SK-N-SH (cell line): ENCODE data around the gene ERGIC1. TPM values are rescaled to one million over a fixed set of nuclear protein-coding genes. Genes with fewer than 3 reads are reported as not detected.

ENCODE experiments used
- CTCF ChIA-PET: fragments of 300-600, 350-600 bp; formaldehyde crosslinking; extraction: SDS; loops from one replicate; lab custom pipeline; 2021; lab: Yijun Ruan, JAX
- POLR2A ChIA-PET: fragments of 350-600 bp; sonication (Branson Sonifier 250); formaldehyde crosslinking; extraction: SDS; loops from one replicate; lab custom pipeline; 2020; ENCODE audit warnings: antibody characterized with exemption, inconsistent platforms; lab: Yijun Ruan, JAX
- DNase-seq: peaks from one replicate; pipeline ENCODE4 v3.0.0; 2012
- H2AFZ ChIP-seq: fragments of 200-600 bp; sonication (generic); 2 replicates; pipeline ENCODE4 v1.8.1; 2016; ENCODE audit warnings: antibody characterized with exemption, mild to moderate bottlenecking, low read depth
- H3F3A ChIP-seq: fragments of 200-600 bp; sonication (generic); replicated peaks from 2 replicates; pipeline ENCODE3; 2016; ENCODE audit warnings: antibody characterized with exemption, mild to moderate bottlenecking; ENCODE audit not compliant: insufficient read depth
- H3K27ac ChIP-seq, 2 experiments: fragments of 200-500 bp in 1 of 2; fragments of 200-600 bp in 1 of 2; sonication (Bioruptor generic) in 1 of 2; sonication (generic), shearing (Covaris generic) in 1 of 2; 2 replicates each; pipeline versions ENCODE4 v1.5.1 to v1.6.1; 2014 to 2016; ENCODE audit warnings: low read depth in 2 of 2, inconsistent platforms in 1 of 2, low read length in 1 of 2, mild to moderate bottlenecking in 1 of 2, mixed read lengths in 1 of 2
- H3K27me3 ChIP-seq: fragments of 200-600 bp; sonication (generic), shearing (Covaris generic); 2 replicates; pipeline ENCODE4 v1.6.1; 2016; ENCODE audit warnings: mixed run types; ENCODE audit not compliant: insufficient read depth
- H3K36me3 ChIP-seq, 2 experiments: fragments of 200-500 bp in 1 of 2; fragments of 200-600 bp in 1 of 2; sonication (Bioruptor generic) in 1 of 2; sonication (generic) in 1 of 2; replicated peaks in 1 of 2; 2 replicates each; pipeline versions ENCODE3 to v1.5.1; 2014 to 2016; ENCODE audit warnings: low read length in 1 of 2, mild to moderate bottlenecking in 1 of 2; ENCODE audit not compliant: insufficient read depth in 2 of 2, control insufficient read depth in 1 of 2
- H3K4me1 ChIP-seq, 2 experiments: fragments of 200-500 bp in 1 of 2; fragments of 200-600 bp in 1 of 2; sonication (Bioruptor generic) in 1 of 2; sonication (generic), shearing (Covaris generic) in 1 of 2; 2 replicates each; pipeline versions ENCODE4 v1.5.1 to v1.6.1; 2014 to 2016; ENCODE audit warnings: low read depth in 1 of 2, low read length in 1 of 2, mixed run types in 1 of 2; ENCODE audit not compliant: insufficient read depth in 2 of 2, control insufficient read depth in 1 of 2
- H3K4me2 ChIP-seq: fragments of 200-600 bp; sonication (generic), shearing (Covaris generic); 2 replicates; pipeline ENCODE4 v1.6.1; 2017; ENCODE audit warnings: mixed run types
- H3K4me3 ChIP-seq, 2 experiments: fragments of 200-500 bp in 1 of 2; fragments of 200-600 bp in 1 of 2; sonication (Bioruptor generic) in 1 of 2; sonication (generic), shearing (Covaris generic) in 1 of 2; 2 replicates each; pipeline versions ENCODE4 v1.5.1 to v1.8.1; 2014 to 2016; ENCODE audit warnings: low read depth in 2 of 2, inconsistent platforms in 1 of 2, low read length in 1 of 2, mild to moderate bottlenecking in 1 of 2, mixed read lengths in 1 of 2, moderate library complexity in 1 of 2
- H3K79me2 ChIP-seq: fragments of 200-600 bp; sonication (generic); 2 replicates; pipeline ENCODE4 v1.8.1; 2017; ENCODE audit warnings: mild to moderate bottlenecking; ENCODE audit not compliant: insufficient read depth
- H3K9ac ChIP-seq: fragments of 200-600 bp; sonication (generic); 2 replicates; pipeline ENCODE4 v1.6.1; 2017; ENCODE audit warnings: mixed run types
- H3K9me2 ChIP-seq: fragments of 200-600 bp; sonication (generic); 2 replicates; pipeline ENCODE4 v1.6.1; 2017; ENCODE audit warnings: mixed run types
- H3K9me3 ChIP-seq: fragments of 200-600 bp; sonication (generic); 2 replicates; pipeline ENCODE4 v1.6.1; 2017; ENCODE audit warnings: mixed run types, mild to moderate bottlenecking, moderate library complexity
- H4K20me1 ChIP-seq: fragments of 200-600 bp; sonication (generic); 2 replicates; pipeline ENCODE4 v1.6.1; 2017; ENCODE audit warnings: mild to moderate bottlenecking, mixed run types; ENCODE audit not compliant: insufficient read depth
- ELF1 ChIP-seq: IDR thresholded peaks from 2 replicates; pipeline ENCODE4 v1.4.0; 2012
- FOSL2 ChIP-seq: IDR thresholded peaks from 2 replicates; pipeline ENCODE4 v1.4.0; 2012; ENCODE audit warnings: low read depth, mild to moderate bottlenecking, moderate library complexity, borderline replicate concordance
- FOXM1 ChIP-seq: IDR thresholded peaks from 2 replicates; pipeline ENCODE4 v1.4.0; 2012; ENCODE audit warnings: low read depth, mild to moderate bottlenecking
- NFIC ChIP-seq: IDR thresholded peaks from 2 replicates; pipeline ENCODE4 v1.4.0; 2012; ENCODE audit warnings: borderline replicate concordance
- NRF1 ChIP-seq: IDR thresholded peaks from 2 replicates; pipeline ENCODE4 v1.6.1; 2012; ENCODE audit warnings: low read depth, mild to moderate bottlenecking, low read length
- POLR2AphosphoS5 ChIP-seq: IDR thresholded peaks from 2 replicates; pipeline ENCODE4 v1.6.1; 2012; ENCODE audit warnings: low read depth, low read length
- RAD21 ChIP-seq: IDR thresholded peaks from 2 replicates; pipeline ENCODE4 v1.6.1; 2012; ENCODE audit warnings: mild to moderate bottlenecking, low read length
- RXRA ChIP-seq: IDR thresholded peaks from 2 replicates; pipeline ENCODE4 v1.4.0; 2012; ENCODE audit warnings: low read depth, mild to moderate bottlenecking, borderline replicate concordance
- SMC3 ChIP-seq: IDR thresholded peaks from 2 replicates; pipeline ENCODE4 v1.6.1; 2012; ENCODE audit warnings: low read depth, low read length, improper control_type of control experiment
- TCF12 ChIP-seq: IDR thresholded peaks from 2 replicates; pipeline ENCODE4 v1.4.0; 2012
- TEAD4 ChIP-seq: IDR thresholded peaks from 2 replicates; pipeline ENCODE4 v1.4.0; 2012; ENCODE audit warnings: mild to moderate bottlenecking, borderline replicate concordance; ENCODE audit not compliant: insufficient read depth
- WGBS: methylation state at CpG from one replicate; pipeline ENCODE4 v1.1.6; 2017; ENCODE audit warnings: low lambda C conversion rate; 5-methylcytosine and 5-hydroxymethylcytosine counted together
- polyA plus RNA-seq, 3 experiments: library from polyadenylated mRNA; depleted of rRNA; stranded (reverse); fragments of >200 nt; gene quantifications; 2 replicates each; pipeline ENCODE4 v1.2.3, GENCODE V29; 2012
- TF ChIP-seq, protein P1 (sequence below): fragments of 150-350 bp; IDR thresholded peaks from 2 replicates; pipeline ENCODE4 v1.6.1; 2016; ENCODE audit warnings: mild to moderate bottlenecking, low read depth, low read length
- TF ChIP-seq, protein P2 (sequence below): fragments of 200-600 bp; sonication (generic); IDR thresholded peaks from 2 replicates; pipeline ENCODE4 v1.6.1; 2017; ENCODE audit warnings: antibody characterized with exemption, mild to moderate bottlenecking, moderate library complexity

ERGIC1 gene
- polyA plus RNA-seq, 1 of the 3 experiments (the other 2 are of a cell fraction): 101 TPM

DNA sequence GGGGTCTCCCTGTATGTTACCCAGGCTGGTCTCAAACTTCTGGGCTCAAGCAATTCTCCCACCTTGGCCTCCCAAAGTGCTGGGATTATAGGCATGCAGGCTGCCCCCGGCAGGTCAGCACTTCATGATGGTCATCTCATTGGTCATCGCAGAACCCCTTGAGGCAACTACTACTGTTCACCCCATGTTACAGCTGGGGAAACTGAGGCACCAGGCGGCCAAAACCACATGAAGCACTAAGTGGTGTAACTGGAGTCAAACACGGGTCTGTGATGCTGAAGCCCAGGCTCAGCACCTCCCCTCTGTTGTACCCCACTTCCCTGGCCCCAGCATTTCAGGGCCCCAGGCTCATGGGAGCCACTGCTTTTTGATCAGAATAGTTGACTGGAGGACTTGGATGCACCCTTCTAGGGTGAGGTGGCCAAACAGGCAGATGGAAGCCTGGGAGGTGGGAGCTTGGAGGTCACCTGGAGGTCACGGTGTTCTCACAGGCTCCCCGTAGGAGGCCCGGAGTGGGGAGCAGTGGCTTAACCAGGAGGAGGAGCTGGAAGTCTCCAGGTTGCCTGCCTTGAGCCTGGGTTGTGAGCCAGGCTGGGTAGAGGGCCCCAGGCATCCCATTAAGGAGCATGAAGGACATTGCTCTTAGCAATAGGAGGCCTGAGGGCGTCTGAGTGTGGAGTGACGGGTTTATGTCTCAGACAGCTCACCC is 67.9 kb downstream of the ERGIC1 start:
- Histone ChIP-seq H3K9me3 (no peaks in the 10 kb centered on the region), H3K4me1 (peaks cover 30 to 72% of the 10 kb centered on the region in 2 experiments), H3F3A (peaks cover 42% of the 10 kb centered on the region), H3K4me3 (no peak overlapping the region), H3K27me3 (no peaks in the 10 kb centered on the region), H2AFZ (no peak overlapping the region), H3K9ac (peak overlapping the region; percentile 41), H3K79me2 (peaks cover 20% of the 10 kb centered on the region; the same call in 1 of the 2 replicates), H3K9me2 (no peaks in the 10 kb centered on the region), H3K4me2 (peak overlapping the region; percentile 22; the same call in 1 of the 2 replicates), H3K36me3 (peaks cover 0 to 9% of the 10 kb centered on the region in 2 experiments), H4K20me1 (no peaks in the 10 kb centered on the region), H3K27ac (peak overlapping the region in 1 of 2 experiments; percentile 100; a peak in 2 of 4 replicates)
- CTCF ChIA-PET: interaction anchor here (0.8 to 4.4 kb wide), 5 partner anchors 30 to 195 kb away, joined by 3 to 23 read pairs (median 4); partner anchors contain the start of gene DUSP1
- WGBS: 79% methylated on average over 7 of the region's 9 CpGs
- TF ChIP-seq FOSL2: no peak
- no peak for TF ChIP-seq RXRA
- TF ChIP-seq, protein P1, sequence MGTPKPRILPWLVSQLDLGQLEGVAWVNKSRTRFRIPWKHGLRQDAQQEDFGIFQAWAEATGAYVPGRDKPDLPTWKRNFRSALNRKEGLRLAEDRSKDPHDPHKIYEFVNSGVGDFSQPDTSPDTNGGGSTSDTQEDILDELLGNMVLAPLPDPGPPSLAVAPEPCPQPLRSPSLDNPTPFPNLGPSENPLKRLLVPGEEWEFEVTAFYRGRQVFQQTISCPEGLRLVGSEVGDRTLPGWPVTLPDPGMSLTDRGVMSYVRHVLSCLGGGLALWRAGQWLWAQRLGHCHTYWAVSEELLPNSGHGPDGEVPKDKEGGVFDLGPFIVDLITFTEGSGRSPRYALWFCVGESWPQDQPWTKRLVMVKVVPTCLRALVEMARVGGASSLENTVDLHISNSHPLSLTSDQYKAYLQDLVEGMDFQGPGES: no peak
- TF ChIP-seq ELF1: no peak
- no peak for TF ChIP-seq TCF12
- TF ChIP-seq FOXM1: no peak
- TF ChIP-seq NFIC: no peak
- TF ChIP-seq POLR2AphosphoS5: no peak
- TF ChIP-seq, protein P2, sequence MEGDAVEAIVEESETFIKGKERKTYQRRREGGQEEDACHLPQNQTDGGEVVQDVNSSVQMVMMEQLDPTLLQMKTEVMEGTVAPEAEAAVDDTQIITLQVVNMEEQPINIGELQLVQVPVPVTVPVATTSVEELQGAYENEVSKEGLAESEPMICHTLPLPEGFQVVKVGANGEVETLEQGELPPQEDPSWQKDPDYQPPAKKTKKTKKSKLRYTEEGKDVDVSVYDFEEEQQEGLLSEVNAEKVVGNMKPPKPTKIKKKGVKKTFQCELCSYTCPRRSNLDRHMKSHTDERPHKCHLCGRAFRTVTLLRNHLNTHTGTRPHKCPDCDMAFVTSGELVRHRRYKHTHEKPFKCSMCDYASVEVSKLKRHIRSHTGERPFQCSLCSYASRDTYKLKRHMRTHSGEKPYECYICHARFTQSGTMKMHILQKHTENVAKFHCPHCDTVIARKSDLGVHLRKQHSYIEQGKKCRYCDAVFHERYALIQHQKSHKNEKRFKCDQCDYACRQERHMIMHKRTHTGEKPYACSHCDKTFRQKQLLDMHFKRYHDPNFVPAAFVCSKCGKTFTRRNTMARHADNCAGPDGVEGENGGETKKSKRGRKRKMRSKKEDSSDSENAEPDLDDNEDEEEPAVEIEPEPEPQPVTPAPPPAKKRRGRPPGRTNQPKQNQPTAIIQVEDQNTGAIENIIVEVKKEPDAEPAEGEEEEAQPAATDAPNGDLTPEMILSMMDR: no peak
- no peak for DNase-seq
- POLR2A ChIA-PET: no interaction called here

DNA sequence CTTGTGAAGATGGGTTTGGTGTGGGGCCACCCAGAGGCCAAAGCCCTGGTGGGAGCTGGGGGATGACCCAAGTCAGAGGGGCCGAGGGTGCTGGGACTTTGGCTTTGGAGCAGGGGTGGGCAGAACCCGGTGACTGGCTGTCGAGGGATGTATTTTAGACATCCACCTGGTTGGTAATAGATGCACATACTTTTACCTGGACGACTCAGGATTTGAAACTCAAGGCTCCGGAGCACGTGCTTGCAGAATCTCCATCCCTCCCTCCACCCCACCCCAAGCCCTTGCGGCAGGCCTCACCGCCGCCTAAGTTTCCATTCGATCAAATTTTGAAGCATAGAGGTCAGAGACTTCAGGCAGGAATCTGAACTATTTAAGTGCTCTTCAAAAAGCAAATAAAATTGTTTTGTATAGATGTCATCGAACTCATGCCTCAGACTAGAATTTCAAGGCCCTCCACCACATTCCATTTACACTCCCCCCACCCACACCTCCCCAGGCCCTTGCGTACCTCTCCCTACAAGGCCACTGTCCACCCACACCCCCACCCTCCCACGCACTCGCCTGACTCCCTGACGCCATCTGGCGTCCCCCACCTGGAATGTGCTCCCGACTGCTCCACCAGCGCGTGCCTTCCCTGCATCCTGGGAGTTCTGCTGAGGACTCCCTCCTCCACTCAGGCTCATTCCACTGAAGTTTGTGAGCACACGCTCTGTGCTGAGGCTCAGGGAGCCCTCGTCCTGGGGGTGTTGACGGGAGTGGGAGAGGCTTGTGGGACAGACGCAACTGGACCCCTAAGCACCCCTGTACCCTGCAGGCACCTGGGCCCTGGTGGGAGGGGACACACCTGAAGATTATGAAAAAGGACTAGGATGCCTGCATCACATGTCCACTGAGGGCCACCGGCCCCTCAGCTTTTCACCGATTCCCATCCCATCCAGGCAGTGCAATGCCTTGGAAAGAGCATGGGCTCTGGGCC is 68.7 kb downstream of the ERGIC1 start:
- no peaks in the 10 kb centered on the region for H3K27me3 ChIP-seq
- H3K4me3 ChIP-seq: no peak overlapping the region
- H3K4me2 ChIP-seq: peak overlapping the region; percentile 18; the same call in 1 of the 2 replicates
- peak overlapping the region in 1 of 2 experiments; percentile 100; a peak in 2 of 4 replicates for H3K27ac ChIP-seq
- DNase-seq: peak; percentile 72
- H3K4me1 ChIP-seq: peaks cover 30 to 68% of the 10 kb centered on the region in 2 experiments
- TF ChIP-seq SMC3 (peak; percentile 62), TEAD4 (no peak), RAD21 (peak; percentile 58), NRF1 (no peak)
- TF ChIP-seq, protein P2: peak; percentile 50
- TF ChIP-seq, all 33 proteins: peak for 3
- Histone ChIP-seq H3K9me2 (no peaks in the 10 kb centered on the region), H3K9ac (peak overlapping the region; percentile 49), H4K20me1 (no peaks in the 10 kb centered on the region), H3K79me2 (peaks cover 20% of the 10 kb centered on the region; the same call in 1 of the 2 replicates), H2AFZ (no peak overlapping the region), H3K36me3 (peaks cover 0 to 9% of the 10 kb centered on the region in 2 experiments), H3F3A (peaks cover 35% of the 10 kb centered on the region), H3K9me3 (no peaks in the 10 kb centered on the region)
- ChIA-PET CTCF (interaction anchor here (0.6 to 4.4 kb wide), 8 partner anchors 29 to 1459 kb away, joined by 3 to 23 read pairs (median 4); partner anchors contain the start of gene DUSP1), POLR2A (no interaction called here)
- WGBS: 66% methylated on average over 21 of the region's 25 CpGs
